ENCODE results near the gene SH3BP4. TPM values are rescaled to one million over a fixed set of nuclear protein-coding genes. Genes with fewer than 3 reads are reported as not detected.

The SH3BP4 gene
- polyA plus RNA-seq, 1 donor from 2014 or later = 2.0 TPM

DNA sequence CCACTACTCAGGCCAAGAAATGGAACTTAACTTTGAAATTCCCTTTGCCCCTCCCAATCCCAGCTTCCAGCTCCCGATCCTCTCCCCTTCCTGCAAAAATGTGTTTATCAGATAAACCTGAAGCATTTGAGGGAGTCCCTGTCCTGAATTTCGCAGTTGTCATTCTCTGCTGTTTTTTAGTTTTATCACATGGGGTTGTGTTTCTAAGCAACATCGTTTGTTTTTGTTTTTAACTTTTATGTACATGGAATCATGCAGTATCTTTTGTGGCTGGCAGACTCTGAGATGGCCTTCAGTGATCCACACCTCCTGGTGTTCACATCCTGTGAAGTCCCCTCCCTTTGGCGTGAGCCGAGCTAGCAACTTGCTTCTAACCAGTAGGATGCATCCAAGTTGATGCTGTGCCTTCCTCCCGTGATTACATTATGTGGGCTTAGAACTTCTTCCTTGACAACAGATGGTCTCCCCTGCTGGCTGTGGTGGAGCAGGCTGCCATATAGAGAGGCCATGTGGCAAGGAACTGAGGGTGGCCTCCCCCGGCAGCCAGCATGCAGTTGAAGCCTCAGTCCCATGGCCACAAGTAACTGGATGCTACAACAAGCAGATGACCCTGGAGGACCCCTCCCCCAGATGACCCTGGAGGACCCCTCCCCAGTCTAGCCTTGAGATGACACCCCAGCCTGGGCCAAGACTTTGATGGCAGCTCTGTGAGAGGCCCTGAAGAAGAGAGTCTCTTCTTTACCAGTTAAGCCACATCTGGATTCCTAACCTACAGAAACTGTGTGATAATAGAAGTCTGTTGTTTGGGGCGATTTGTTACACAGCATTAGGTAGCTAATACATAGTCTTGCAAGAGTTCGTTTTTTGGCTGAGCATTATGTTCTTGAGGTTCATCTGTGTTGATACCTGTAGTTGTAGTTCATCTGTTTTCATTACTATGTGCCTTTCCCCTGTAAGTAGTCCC lies 27.7 kb downstream of the SH3BP4 start:
- Mint-ChIP-seq H3K4me1 (peaks cover 0 to 1% (median 0%) of the 10 kb centered on the region in 3 donors), H3K4me3 (no peak overlapping the region), H3K36me3 (peaks cover 2% of the 10 kb centered on the region), H3K27me3 (peaks cover 16% of the 10 kb centered on the region), H3K9me3 (peaks cover 0 to 9% (median 2%) of the 10 kb centered on the region in 3 donors), H3K27ac (no peak overlapping the region)

DNA sequence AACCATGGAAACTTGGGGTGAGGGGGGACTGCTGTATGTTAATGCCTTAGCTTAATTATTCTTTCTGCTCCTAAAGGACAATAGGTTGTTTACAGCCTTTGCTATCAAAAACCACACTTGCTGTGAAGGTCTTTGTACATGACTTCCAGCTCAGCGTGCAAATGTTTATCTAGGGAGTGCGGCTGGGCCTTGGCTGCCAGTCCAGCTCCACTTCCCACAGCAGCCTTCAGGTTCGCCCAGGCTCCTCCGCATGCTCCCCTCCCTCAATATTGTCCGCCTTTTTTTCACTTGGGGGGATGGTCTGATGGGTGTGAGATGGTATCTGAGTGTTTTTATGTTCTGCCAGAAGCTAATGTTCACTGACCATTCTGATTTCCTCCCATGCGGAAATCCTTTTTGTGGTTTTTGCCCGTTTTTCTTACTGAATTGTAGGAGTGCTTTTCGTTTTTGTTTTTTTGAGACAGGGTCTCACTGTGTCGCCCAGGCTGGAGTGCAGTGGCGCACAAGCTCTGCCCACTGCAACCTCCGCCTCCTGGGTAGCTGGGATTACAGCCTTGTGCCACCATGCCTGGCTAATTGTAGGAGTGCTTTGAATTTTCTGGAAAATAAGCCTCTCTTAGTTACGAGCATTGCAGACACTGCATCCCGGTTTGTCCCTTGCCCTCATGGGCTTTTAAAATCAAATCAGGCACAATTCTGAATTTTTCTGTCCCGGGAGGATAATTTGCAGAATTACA lies 28.8 kb downstream of the SH3BP4 start:
- peaks cover 0 to 1% (median 0%) of the 10 kb centered on the region in 3 donors for H3K4me1 Mint-ChIP-seq
- H3K27me3 Mint-ChIP-seq = peaks cover 12% of the 10 kb centered on the region
- no peak overlapping the region for H3K4me3 Mint-ChIP-seq
- peaks cover 0 to 9% (median 0%) of the 10 kb centered on the region in 3 donors for H3K9me3 Mint-ChIP-seq
- H3K36me3 Mint-ChIP-seq = peaks cover 2% of the 10 kb centered on the region
- H3K27ac Mint-ChIP-seq = no peak overlapping the region

DNA sequence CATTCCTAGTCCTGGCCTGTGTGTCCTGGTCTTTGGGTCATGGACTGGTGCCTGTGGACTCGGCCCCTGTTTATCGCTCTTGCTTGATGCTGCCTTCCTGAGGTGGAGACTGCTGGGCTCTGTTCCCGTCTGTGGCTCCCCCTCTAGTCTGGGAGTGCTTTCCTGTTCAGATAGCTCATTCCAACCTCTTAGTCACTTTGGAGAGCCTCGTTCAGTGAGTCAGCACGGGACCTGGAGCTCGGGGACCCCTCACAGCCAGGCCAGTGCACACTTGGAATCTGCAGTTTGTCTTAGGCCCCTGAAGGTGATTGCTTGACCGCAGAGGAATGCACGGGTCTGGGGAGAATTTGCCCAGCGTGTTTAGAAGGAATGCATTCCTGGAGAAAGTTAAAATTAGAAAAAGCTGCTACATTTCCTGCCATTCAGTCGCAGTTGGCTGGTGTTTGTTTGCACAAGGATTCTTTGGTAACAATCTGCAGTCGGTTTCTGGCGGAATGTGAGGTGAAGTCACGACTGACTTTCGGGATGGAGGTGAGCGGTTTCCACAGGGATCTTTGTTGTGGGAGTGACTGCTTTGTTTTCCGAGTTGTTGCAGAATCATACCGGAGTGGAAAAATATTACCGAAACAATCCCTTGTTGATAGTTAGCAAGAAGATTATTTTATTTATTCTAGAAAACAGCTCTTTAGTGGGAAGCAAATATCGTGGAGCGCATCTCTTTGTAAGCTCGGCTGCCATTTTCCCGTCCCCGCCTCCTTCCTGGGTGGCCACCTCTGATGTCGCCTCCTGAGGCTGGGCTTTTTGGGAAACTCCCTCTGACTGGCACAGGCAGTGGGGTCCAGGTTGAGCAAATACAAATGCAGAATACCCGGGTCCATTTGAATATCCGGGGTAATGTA lies 29.6 kb downstream of the SH3BP4 start:
- Mint-ChIP-seq H3K27ac (peak overlapping the region in 1 of 3 donors; percentile 47), H3K4me3 (no peak overlapping the region), H3K4me1 (peaks cover 0 to 1% (median 0%) of the 10 kb centered on the region in 3 donors), H3K9me3 (peaks cover 0 to 9% (median 0%) of the 10 kb centered on the region in 3 donors), H3K27me3 (peaks cover 12% of the 10 kb centered on the region), H3K36me3 (peaks cover 2% of the 10 kb centered on the region)

DNA sequence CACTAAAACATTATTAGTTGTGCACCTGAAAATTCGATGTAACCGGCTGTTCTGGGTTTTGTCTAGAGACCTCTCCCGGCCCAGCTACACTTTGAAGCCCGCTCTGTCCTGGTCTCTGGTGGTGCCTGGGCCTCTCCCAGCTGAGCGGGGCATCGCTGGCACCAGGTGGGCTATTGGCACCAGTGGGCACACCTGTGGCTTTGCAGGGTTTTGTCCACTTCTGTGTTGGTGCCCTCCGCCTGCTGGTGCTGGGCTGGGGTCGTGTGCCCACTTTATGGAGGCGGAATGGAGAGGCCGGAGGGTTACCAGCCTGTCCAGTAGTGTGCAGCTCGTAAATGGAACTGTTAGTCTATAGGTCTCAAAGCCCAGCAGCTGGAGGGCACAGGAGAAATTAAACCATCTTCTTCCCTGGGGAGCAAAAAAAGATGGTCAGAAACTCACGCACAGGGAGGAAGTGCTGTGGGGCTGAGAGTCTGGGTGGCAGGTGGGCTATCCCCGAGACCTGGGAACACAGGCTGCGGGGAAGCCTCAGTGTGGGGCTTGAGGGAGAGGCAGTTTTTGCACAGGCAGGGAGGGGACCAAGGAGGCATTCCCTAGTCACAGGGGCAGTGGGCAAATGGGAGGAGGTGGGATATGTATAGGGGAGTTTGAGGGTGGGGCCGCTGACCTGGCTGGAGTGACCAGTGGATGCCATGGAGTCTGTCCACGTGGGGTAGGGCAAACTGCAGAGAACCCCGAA lies 30.4 kb downstream of the SH3BP4 start:
- Mint-ChIP-seq H3K4me1 (peaks cover 0 to 1% (median 0%) of the 10 kb centered on the region in 3 donors), H3K4me3 (no peak overlapping the region), H3K27ac (peak overlapping the region in 1 of 3 donors; percentile 39), H3K27me3 (peaks cover 12% of the 10 kb centered on the region), H3K36me3 (peaks cover 2% of the 10 kb centered on the region), H3K9me3 (peaks cover 0 to 9% (median 0%) of the 10 kb centered on the region in 3 donors)

DNA sequence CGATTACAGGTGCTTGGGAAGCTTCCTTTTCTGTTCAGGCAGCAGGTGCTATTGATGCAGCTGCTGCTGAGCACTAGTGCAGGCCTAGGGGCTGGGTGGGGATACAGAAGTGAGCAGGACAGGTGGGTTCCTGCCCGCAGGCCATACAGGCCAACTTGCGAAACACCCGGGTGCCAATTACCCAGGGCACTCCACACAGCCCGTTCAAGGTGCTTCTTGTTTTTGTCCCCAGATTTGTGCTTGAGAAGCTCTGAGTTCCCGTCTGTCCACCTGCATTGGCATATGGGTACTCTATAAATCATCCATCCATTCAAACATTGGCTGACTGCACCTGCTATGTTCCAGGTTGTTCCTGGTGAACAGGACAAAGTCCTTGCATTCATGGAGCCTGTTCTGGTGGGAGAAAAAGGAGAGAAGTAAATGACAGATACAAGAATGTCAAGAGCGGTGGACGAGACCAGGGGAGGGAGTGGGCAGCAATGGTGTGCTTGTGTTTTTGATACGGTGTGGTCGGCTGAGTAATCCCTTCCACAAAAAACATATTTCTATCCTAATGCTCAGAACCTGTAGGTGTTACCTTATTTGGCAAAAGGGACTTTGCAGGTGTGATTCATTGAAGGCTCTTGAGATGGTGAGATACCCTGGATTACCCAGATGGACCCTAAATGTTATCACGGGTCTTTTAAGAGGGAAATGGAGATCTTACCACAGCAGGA lies 31.4 kb downstream of the SH3BP4 start:
- Mint-ChIP-seq H3K27me3 (peaks cover 12% of the 10 kb centered on the region), H3K4me3 (no peak overlapping the region), H3K36me3 (peaks cover 2% of the 10 kb centered on the region), H3K4me1 (peaks cover 0 to 1% (median 0%) of the 10 kb centered on the region in 3 donors), H3K9me3 (peaks cover 0 to 9% (median 0%) of the 10 kb centered on the region in 3 donors), H3K27ac (peak overlapping the region in 1 of 3 donors; percentile 39)

DNA sequence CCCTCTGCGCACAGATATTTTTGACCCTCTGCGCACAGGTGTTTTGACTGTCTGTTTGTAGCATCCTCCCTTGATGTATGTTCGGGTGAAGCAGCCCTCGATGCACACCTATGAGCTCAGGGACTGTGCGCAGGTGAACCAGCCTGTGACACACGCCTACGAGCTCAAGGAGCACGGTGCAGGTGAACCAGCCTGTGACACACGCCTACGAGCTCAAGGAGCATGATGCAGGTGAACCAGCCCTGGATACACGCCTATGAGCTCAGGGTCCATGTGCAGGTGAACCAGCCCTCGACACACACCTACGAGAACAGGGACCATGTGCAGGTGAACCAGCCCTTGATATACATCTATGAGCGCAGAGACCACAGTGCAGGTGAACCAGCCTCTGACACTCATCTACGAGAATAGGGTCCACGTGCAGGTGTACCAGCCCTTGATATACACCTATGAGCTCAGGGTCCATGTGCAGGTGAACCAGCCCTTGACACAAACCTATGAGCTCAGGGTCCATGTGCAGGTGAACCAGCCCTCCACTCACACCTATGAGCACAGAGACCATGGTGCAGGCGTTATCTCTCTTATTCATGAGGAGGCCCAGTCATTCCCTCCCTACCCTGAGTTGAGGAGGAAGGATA lies 33.9 kb downstream of the SH3BP4 start:
- H3K9me3 Mint-ChIP-seq = peaks cover 0 to 6% (median 0%) of the 10 kb centered on the region in 3 donors
- H3K27ac Mint-ChIP-seq = no peak overlapping the region
- H3K4me1 Mint-ChIP-seq = peaks cover 0 to 1% (median 0%) of the 10 kb centered on the region in 3 donors
- peaks cover 11% of the 10 kb centered on the region for H3K27me3 Mint-ChIP-seq
- H3K36me3 Mint-ChIP-seq = peaks cover 2% of the 10 kb centered on the region
- no peak overlapping the region for H3K4me3 Mint-ChIP-seq

DNA sequence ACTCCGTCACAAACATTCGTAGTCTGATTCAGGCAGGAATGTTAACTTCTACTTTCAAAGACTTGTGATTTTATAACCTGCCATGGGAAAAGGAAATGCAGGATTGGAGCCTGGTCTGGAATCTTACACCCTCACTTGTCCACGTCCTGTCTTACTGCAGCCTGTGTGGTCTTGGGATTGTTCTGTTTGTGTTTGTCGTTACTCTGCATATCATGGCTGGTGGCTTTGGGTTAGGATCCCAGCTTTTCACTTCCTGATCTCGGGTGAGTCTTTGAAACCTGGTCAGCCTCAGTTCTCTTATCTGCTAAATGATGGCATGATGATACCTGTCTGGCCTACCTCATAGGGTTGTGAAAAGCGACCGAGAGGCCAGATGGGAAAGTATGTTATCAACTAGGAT lies 34.6 kb downstream of the SH3BP4 start:
- Mint-ChIP-seq H3K9me3 (peaks cover 0 to 6% (median 0%) of the 10 kb centered on the region in 3 donors), H3K4me3 (no peak overlapping the region), H3K27me3 (peaks cover 8% of the 10 kb centered on the region), H3K36me3 (peaks cover 2% of the 10 kb centered on the region), H3K27ac (no peak overlapping the region), H3K4me1 (peaks cover 0 to 1% (median 0%) of the 10 kb centered on the region in 3 donors)

DNA sequence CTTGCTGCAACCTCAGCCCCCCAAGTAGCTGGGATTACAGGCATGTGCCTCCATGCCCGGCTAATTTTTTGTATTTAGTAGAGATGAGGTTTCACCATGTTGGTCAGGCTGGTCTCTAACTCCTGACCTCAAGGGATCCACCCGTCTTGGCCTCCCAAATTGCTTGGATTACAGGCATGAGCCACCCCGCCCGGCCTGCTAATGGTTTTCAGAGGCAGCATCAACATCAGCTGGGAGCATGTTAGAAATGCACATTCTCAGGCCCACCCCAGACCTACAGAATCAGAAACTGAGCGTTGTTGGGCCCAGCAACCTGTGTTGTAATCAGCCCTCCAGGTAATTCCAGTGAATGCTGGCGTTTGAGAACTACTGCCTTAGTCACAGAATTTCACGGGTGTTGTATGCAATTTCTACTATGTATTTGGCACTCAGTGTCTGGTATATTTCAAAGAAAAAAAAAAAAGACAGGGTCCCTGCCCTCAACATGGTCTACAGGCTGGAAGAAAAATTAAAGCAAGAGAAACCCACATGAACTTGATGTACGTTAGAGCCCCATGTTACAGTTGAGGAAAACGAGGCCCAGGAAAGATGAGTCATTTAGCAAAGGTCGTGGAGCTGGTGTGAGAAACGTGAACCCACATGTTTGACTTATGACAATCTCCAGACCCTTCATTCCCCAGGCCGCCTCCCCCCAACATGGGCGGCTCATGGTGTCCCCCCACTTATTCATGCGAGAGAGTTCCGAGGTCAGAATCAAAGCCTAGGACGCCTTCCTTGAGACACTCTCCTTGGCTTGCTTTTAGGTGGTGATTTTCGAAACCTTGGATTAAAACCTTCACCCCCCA lies 35.3 kb downstream of the SH3BP4 start:
- peaks cover 2% of the 10 kb centered on the region for H3K36me3 Mint-ChIP-seq
- peaks cover 8% of the 10 kb centered on the region for H3K27me3 Mint-ChIP-seq
- H3K4me3 Mint-ChIP-seq = no peak overlapping the region
- no peaks in the 10 kb centered on the region for H3K4me1 Mint-ChIP-seq
- peaks cover 0 to 6% (median 0%) of the 10 kb centered on the region in 3 donors for H3K9me3 Mint-ChIP-seq
- H3K27ac Mint-ChIP-seq = no peak overlapping the region

DNA sequence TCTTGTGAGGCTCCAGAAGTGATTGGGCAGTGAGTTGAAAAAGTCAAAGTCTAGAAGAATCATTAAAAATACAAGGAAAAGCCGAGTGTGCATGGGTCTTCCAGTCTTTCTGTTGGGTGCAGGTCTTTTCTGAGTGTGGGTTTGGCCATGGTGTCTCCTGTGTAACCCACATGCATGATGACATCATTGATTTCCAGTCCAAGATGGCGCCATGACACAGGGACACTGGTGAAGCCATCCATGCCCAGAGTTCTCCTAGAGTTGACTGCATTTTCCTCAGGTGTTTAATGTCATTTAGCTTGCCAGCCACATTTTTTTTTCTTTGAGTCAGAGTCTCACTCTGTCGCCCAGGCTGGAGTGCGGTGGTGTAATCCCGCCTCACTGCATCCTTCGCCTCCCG lies 35.9 kb downstream of the SH3BP4 start:
- Mint-ChIP-seq H3K9me3 (peaks cover 0 to 6% (median 0%) of the 10 kb centered on the region in 3 donors), H3K27me3 (peaks cover 3% of the 10 kb centered on the region), H3K27ac (no peak overlapping the region), H3K4me1 (no peaks in the 10 kb centered on the region), H3K4me3 (no peak overlapping the region), H3K36me3 (peaks cover 2% of the 10 kb centered on the region)

DNA sequence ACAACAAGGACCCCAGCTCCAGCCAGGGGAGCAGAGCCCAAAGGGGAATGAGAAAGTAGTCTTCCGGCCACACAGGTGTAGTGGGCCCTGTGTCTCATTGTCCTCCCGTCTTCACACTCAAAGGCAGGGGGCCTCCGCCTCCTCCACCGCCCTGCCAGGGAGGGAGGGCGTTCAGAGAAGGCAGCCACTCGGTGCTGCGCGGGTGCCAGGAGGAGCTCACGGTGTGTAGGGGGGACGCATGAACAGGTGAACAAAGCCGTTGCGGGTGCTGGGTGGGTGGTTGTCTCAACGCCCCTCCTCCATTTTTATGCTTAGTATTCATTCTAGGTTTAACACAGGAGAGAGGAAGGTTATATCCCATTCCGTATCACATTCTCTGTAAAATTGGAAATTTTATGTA lies 36.7 kb downstream of the SH3BP4 start:
- Mint-ChIP-seq H3K9me3 (peaks cover 0 to 6% (median 0%) of the 10 kb centered on the region in 3 donors), H3K36me3 (no peaks in the 10 kb centered on the region), H3K27me3 (peaks cover 6% of the 10 kb centered on the region), H3K4me3 (no peak overlapping the region), H3K4me1 (peaks cover 3 to 4% (median 3%) of the 10 kb centered on the region in 3 donors), H3K27ac (no peak overlapping the region)

DNA sequence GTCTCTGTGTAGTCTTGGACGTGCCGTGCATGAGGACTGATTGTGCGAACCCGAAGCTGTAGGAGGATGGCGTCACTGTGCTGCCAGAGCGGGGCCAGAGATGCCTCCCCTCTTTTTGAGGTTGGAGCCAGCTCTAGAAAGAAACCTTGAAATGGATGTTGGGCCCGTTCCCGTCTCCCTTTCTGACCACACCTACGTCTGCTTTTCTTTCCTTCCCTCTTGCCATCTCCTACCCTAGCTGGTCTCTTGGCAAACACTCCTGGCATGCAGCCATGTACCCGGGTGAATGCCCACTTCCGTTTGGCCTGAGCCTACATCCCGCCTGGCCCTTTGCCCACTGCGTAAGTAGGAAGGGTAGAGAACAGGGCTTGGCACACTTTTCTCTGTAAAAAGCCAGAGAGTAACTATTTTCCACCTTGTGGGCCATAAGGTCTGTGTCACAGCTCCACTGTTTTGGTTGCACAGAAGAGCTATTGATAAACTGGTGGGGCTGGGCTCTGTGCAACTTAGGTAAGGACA lies 37.4 kb downstream of the SH3BP4 start:
- Mint-ChIP-seq H3K27ac (no peak overlapping the region), H3K27me3 (peaks cover 7% of the 10 kb centered on the region), H3K4me1 (peaks cover 10 to 11% (median 11%) of the 10 kb centered on the region in 3 donors), H3K9me3 (peaks cover 0 to 6% (median 0%) of the 10 kb centered on the region in 3 donors), H3K4me3 (no peak overlapping the region), H3K36me3 (no peaks in the 10 kb centered on the region)

GRCh38 chr2:234990300-234990699 lies 38.5 kb downstream of the SH3BP4 start:
- no peak overlapping the region for H3K27ac Mint-ChIP-seq
- H3K4me1 Mint-ChIP-seq = peaks cover 10 to 15% (median 15%) of the 10 kb centered on the region in 3 donors
- H3K9me3 Mint-ChIP-seq = peaks cover 0 to 6% (median 0%) of the 10 kb centered on the region in 3 donors
- peaks cover 7% of the 10 kb centered on the region for H3K27me3 Mint-ChIP-seq
- no peaks in the 10 kb centered on the region for H3K36me3 Mint-ChIP-seq
- H3K4me3 Mint-ChIP-seq = no peak overlapping the region
